SK-N-SH (cell line): Measurements from ENCODE around the gene NLGN3. TPM values are rescaled to one million over a fixed set of nuclear protein-coding genes. Genes with fewer than 3 reads are reported as not detected.

Experiments
- CTCF ChIA-PET: fragments of 300-600, 350-600 bp; formaldehyde crosslinking; extraction: SDS; loops from one replicate; lab custom pipeline; 2021; lab: Yijun Ruan, JAX
- POLR2A ChIA-PET: fragments of 350-600 bp; sonication (Branson Sonifier 250); formaldehyde crosslinking; extraction: SDS; loops from one replicate; lab custom pipeline; 2020; ENCODE audit warnings: antibody characterized with exemption, inconsistent platforms; lab: Yijun Ruan, JAX
- DNase-seq: peaks from one replicate; pipeline ENCODE4 v3.0.0; 2012
- H2AFZ ChIP-seq: fragments of 200-600 bp; sonication (generic); 2 replicates; pipeline ENCODE4 v1.8.1; 2016; ENCODE audit warnings: antibody characterized with exemption, mild to moderate bottlenecking, low read depth
- H3F3A ChIP-seq: fragments of 200-600 bp; sonication (generic); replicated peaks from 2 replicates; pipeline ENCODE3; 2016; ENCODE audit warnings: antibody characterized with exemption, mild to moderate bottlenecking; ENCODE audit not compliant: insufficient read depth
- H3K27ac ChIP-seq, 2 experiments: fragments of 200-500 bp in 1 of 2; fragments of 200-600 bp in 1 of 2; sonication (Bioruptor generic) in 1 of 2; sonication (generic), shearing (Covaris generic) in 1 of 2; 2 replicates each; pipeline versions ENCODE4 v1.5.1 to v1.6.1; 2014 to 2016; ENCODE audit warnings: low read depth in 2 of 2, inconsistent platforms in 1 of 2, low read length in 1 of 2, mild to moderate bottlenecking in 1 of 2, mixed read lengths in 1 of 2
- H3K27me3 ChIP-seq: fragments of 200-600 bp; sonication (generic), shearing (Covaris generic); 2 replicates; pipeline ENCODE4 v1.6.1; 2016; ENCODE audit warnings: mixed run types; ENCODE audit not compliant: insufficient read depth
- H3K36me3 ChIP-seq, 2 experiments: fragments of 200-500 bp in 1 of 2; fragments of 200-600 bp in 1 of 2; sonication (Bioruptor generic) in 1 of 2; sonication (generic) in 1 of 2; replicated peaks in 1 of 2; 2 replicates each; pipeline versions ENCODE3 to v1.5.1; 2014 to 2016; ENCODE audit warnings: low read length in 1 of 2, mild to moderate bottlenecking in 1 of 2; ENCODE audit not compliant: insufficient read depth in 2 of 2, control insufficient read depth in 1 of 2
- H3K4me1 ChIP-seq, 2 experiments: fragments of 200-500 bp in 1 of 2; fragments of 200-600 bp in 1 of 2; sonication (Bioruptor generic) in 1 of 2; sonication (generic), shearing (Covaris generic) in 1 of 2; 2 replicates each; pipeline versions ENCODE4 v1.5.1 to v1.6.1; 2014 to 2016; ENCODE audit warnings: low read depth in 1 of 2, low read length in 1 of 2, mixed run types in 1 of 2; ENCODE audit not compliant: insufficient read depth in 2 of 2, control insufficient read depth in 1 of 2
- H3K4me2 ChIP-seq: fragments of 200-600 bp; sonication (generic), shearing (Covaris generic); 2 replicates; pipeline ENCODE4 v1.6.1; 2017; ENCODE audit warnings: mixed run types
- H3K4me3 ChIP-seq, 2 experiments: fragments of 200-500 bp in 1 of 2; fragments of 200-600 bp in 1 of 2; sonication (Bioruptor generic) in 1 of 2; sonication (generic), shearing (Covaris generic) in 1 of 2; 2 replicates each; pipeline versions ENCODE4 v1.5.1 to v1.8.1; 2014 to 2016; ENCODE audit warnings: low read depth in 2 of 2, inconsistent platforms in 1 of 2, low read length in 1 of 2, mild to moderate bottlenecking in 1 of 2, mixed read lengths in 1 of 2, moderate library complexity in 1 of 2
- H3K79me2 ChIP-seq: fragments of 200-600 bp; sonication (generic); 2 replicates; pipeline ENCODE4 v1.8.1; 2017; ENCODE audit warnings: mild to moderate bottlenecking; ENCODE audit not compliant: insufficient read depth
- H3K9ac ChIP-seq: fragments of 200-600 bp; sonication (generic); 2 replicates; pipeline ENCODE4 v1.6.1; 2017; ENCODE audit warnings: mixed run types
- H3K9me2 ChIP-seq: fragments of 200-600 bp; sonication (generic); 2 replicates; pipeline ENCODE4 v1.6.1; 2017; ENCODE audit warnings: mixed run types
- H3K9me3 ChIP-seq: fragments of 200-600 bp; sonication (generic); 2 replicates; pipeline ENCODE4 v1.6.1; 2017; ENCODE audit warnings: mixed run types, mild to moderate bottlenecking, moderate library complexity
- H4K20me1 ChIP-seq: fragments of 200-600 bp; sonication (generic); 2 replicates; pipeline ENCODE4 v1.6.1; 2017; ENCODE audit warnings: mild to moderate bottlenecking, mixed run types; ENCODE audit not compliant: insufficient read depth
- CHD2 ChIP-seq: fragments of 150-350 bp; IDR thresholded peaks from 2 replicates; pipeline ENCODE4 v1.6.1; 2018; ENCODE audit warnings: low read length; ENCODE audit not compliant: partially characterized antibody
- CTCF ChIP-seq: fragments of 200-600 bp; sonication (generic); IDR thresholded peaks from 2 replicates; pipeline ENCODE4 v1.6.1; 2017; ENCODE audit warnings: antibody characterized with exemption, mild to moderate bottlenecking, moderate library complexity
- EZH2phosphoT487 ChIP-seq: fragments of 200-600 bp; sonication (generic); IDR thresholded peaks from 2 replicates; pipeline ENCODE4 v1.6.1; 2017; ENCODE audit warnings: low read depth, mixed run types, mild to moderate bottlenecking, antibody characterized with exemption, moderate library complexity, borderline replicate concordance
- FOXJ3 ChIP-seq: sonication (generic); formaldehyde crosslinking; IDR thresholded peaks from 2 replicates; pipeline ENCODE4 v1.5.1; 2020; ENCODE audit warnings: mild to moderate bottlenecking, missing genetic modification reagents
- GABPA ChIP-seq: IDR thresholded peaks from 2 replicates; pipeline ENCODE4 v1.4.0; 2012; ENCODE audit warnings: low read depth, mild to moderate bottlenecking
- JUND ChIP-seq: IDR thresholded peaks from 2 replicates; pipeline ENCODE4 v1.4.0; 2012
- MAX ChIP-seq: IDR thresholded peaks from 2 replicates; pipeline ENCODE4 v1.4.0; 2012; ENCODE audit warnings: low read depth
- MXI1 ChIP-seq: IDR thresholded peaks from 2 replicates; pipeline ENCODE4 v1.6.1; 2012; ENCODE audit warnings: mild to moderate bottlenecking, low read depth, low read length, improper control_type of control experiment
- NFIC ChIP-seq: IDR thresholded peaks from 2 replicates; pipeline ENCODE4 v1.4.0; 2012; ENCODE audit warnings: borderline replicate concordance
- PBX3 ChIP-seq: IDR thresholded peaks from 2 replicates; pipeline ENCODE4; 2012
- RXRA ChIP-seq: IDR thresholded peaks from 2 replicates; pipeline ENCODE4 v1.4.0; 2012; ENCODE audit warnings: low read depth, mild to moderate bottlenecking, borderline replicate concordance
- SIN3A ChIP-seq: IDR thresholded peaks from 2 replicates; pipeline ENCODE4 v1.6.1; 2012; ENCODE audit warnings: low read depth, mild to moderate bottlenecking, low read length, moderate library complexity, borderline replicate concordance
- TAF1 ChIP-seq: IDR thresholded peaks from 2 replicates; pipeline ENCODE4 v1.6.1; 2012; ENCODE audit warnings: low read depth, mild to moderate bottlenecking, low read length, moderate library complexity, borderline replicate concordance
- TEAD4 ChIP-seq: IDR thresholded peaks from 2 replicates; pipeline ENCODE4 v1.4.0; 2012; ENCODE audit warnings: mild to moderate bottlenecking, borderline replicate concordance; ENCODE audit not compliant: insufficient read depth
- USF1 ChIP-seq: IDR thresholded peaks from 2 replicates; pipeline ENCODE4 v1.4.0; 2012; ENCODE audit warnings: low read depth, borderline replicate concordance
- ZBTB33 ChIP-seq: IDR thresholded peaks from 2 replicates; pipeline ENCODE4 v1.4.0; 2012; ENCODE audit warnings: low read depth, borderline replicate concordance
- WGBS: methylation state at CpG from one replicate; pipeline ENCODE4 v1.1.6; 2017; ENCODE audit warnings: low lambda C conversion rate; 5-methylcytosine and 5-hydroxymethylcytosine counted together
- polyA plus RNA-seq, 3 experiments: library from polyadenylated mRNA; depleted of rRNA; stranded (reverse); fragments of >200 nt; gene quantifications; 2 replicates each; pipeline ENCODE4 v1.2.3, GENCODE V29; 2012

NLGN3 gene
- polyA plus RNA-seq, 1 of the 3 experiments (the other 2 are of a cell fraction): 5.3 TPM

- H3K27me3 ChIP-seq: no peaks in the 10 kb centered on the region; the same call in 1 of the 2 replicates
- H3K36me3 ChIP-seq: no peaks in the 10 kb centered on the region
- H3K4me3 ChIP-seq: no peak overlapping the region
- no peaks in the 10 kb centered on the region for H3F3A ChIP-seq
- H3K79me2 ChIP-seq: no peaks in the 10 kb centered on the region
- H3K9me3 ChIP-seq: no peaks in the 10 kb centered on the region
- no peak for DNase-seq
- H3K4me2 ChIP-seq: no peak overlapping the region
- TF ChIP-seq NFIC (no peak), TEAD4 (no peak), FOXJ3 (CRISPR knock-in tag) (no peak)
- peaks cover 0 to 24% of the 10 kb centered on the region in 2 experiments; a peak in 1 of 4 replicates for H3K4me1 ChIP-seq
- H4K20me1 ChIP-seq: no peaks in the 10 kb centered on the region
- 40% methylated on average over 4 of the region's 4 CpGs for WGBS
- no peak overlapping the region for H2AFZ ChIP-seq
- no peak overlapping the region for H3K27ac ChIP-seq
- H3K9me2 ChIP-seq: no peaks in the 10 kb centered on the region
- POLR2A ChIA-PET: no interaction called here
- H3K9ac ChIP-seq: no peak overlapping the region
- CTCF ChIA-PET: no interaction called here
These were observed 37.4 kb upstream of the NLGN3 start for GRCh38 chrX:71107245-71107644.

GRCh38 chrX:71107762-71108360 lies 36.8 kb upstream of the NLGN3 start:
- no peak for DNase-seq
- WGBS: 27% methylated on average over 8 of the region's 9 CpGs
- Histone ChIP-seq H3K27me3 (no peaks in the 10 kb centered on the region; the same call in 1 of the 2 replicates), H2AFZ (no peak overlapping the region), H3K9me3 (no peaks in the 10 kb centered on the region), H3K79me2 (no peaks in the 10 kb centered on the region), H3K4me2 (no peak overlapping the region), H3K9me2 (no peaks in the 10 kb centered on the region)
- POLR2A ChIA-PET: no interaction called here
- TF ChIP-seq JUND: no peak
- no peak for TF ChIP-seq MXI1
- TF ChIP-seq, all 33 proteins: peak for 0
- no peak overlapping the region for H3K4me3 ChIP-seq
- H3F3A ChIP-seq: no peaks in the 10 kb centered on the region
- peaks cover 0 to 20% of the 10 kb centered on the region in 2 experiments; a peak in 1 of 4 replicates for H3K4me1 ChIP-seq
- H3K36me3 ChIP-seq: no peaks in the 10 kb centered on the region
- no peak overlapping the region for H3K9ac ChIP-seq
- no peaks in the 10 kb centered on the region for H4K20me1 ChIP-seq
- no peak overlapping the region for H3K27ac ChIP-seq
- CTCF ChIA-PET: interaction anchor here (0.8 kb wide), 1 partner anchor 39 kb away, joined by 5 read pairs; no protein-coding TSS in a partner anchor

- no peaks in the 10 kb centered on the region for H3K79me2 ChIP-seq
- H3K27ac ChIP-seq: no peak overlapping the region
- DNase-seq: no peak
- ChIA-PET CTCF (no interaction called here), POLR2A (no interaction called here)
- H3K9ac ChIP-seq: no peak overlapping the region
- peaks cover 0 to 9% of the 10 kb centered on the region in 2 experiments; a peak in 1 of 4 replicates for H3K4me1 ChIP-seq
- no peak overlapping the region for H2AFZ ChIP-seq
- no peaks in the 10 kb centered on the region for H3K9me3 ChIP-seq
- no peaks in the 10 kb centered on the region for H3F3A ChIP-seq
- H3K27me3 ChIP-seq: no peaks in the 10 kb centered on the region; the same call in 1 of the 2 replicates
- H4K20me1 ChIP-seq: no peaks in the 10 kb centered on the region
- 55% methylated on average over 6 of the region's 6 CpGs for WGBS
- H3K9me2 ChIP-seq: no peaks in the 10 kb centered on the region
- no peak overlapping the region for H3K4me2 ChIP-seq
- no peaks in the 10 kb centered on the region for H3K36me3 ChIP-seq
- H3K4me3 ChIP-seq: no peak overlapping the region
- no peak for TF ChIP-seq MAX
- no peak for TF ChIP-seq EZH2phosphoT487
- no peak for TF ChIP-seq PBX3
- TF ChIP-seq SIN3A: no peak
- TF ChIP-seq CTCF: no peak
- no peak for TF ChIP-seq GABPA
- TF ChIP-seq TAF1: no peak
- no peak for TF ChIP-seq ZBTB33
- no peak for TF ChIP-seq CHD2
- no peak for TF ChIP-seq RXRA
- TF ChIP-seq USF1: no peak
These were observed 35.6 kb upstream of the NLGN3 start for GRCh38 chrX:71109051-71109450.
